ENCODE measurements around the gene MBNL1.

Gene MBNL1

DNA sequence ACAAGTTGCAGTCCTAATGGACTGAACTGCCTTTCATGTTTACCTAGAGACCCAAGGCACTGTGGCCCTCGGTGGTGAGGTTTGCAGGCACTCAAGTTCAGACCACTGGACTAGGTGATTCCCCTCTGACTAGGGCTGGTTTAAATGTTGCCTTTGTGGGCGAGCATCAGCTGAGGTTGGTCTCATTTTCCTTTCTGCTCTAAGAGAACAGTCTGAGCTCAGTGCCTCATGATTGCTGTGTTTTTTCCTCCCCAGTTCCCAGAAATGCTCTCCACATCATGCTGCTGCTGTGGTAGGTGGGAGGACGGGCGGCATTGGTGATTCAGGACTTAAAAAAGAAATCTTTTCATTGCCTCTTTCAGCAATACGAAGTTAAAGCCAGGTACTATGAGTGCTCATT lies 237.2 kb downstream of the MBNL1 start:
- TF ChIP-seq, protein P1, sequence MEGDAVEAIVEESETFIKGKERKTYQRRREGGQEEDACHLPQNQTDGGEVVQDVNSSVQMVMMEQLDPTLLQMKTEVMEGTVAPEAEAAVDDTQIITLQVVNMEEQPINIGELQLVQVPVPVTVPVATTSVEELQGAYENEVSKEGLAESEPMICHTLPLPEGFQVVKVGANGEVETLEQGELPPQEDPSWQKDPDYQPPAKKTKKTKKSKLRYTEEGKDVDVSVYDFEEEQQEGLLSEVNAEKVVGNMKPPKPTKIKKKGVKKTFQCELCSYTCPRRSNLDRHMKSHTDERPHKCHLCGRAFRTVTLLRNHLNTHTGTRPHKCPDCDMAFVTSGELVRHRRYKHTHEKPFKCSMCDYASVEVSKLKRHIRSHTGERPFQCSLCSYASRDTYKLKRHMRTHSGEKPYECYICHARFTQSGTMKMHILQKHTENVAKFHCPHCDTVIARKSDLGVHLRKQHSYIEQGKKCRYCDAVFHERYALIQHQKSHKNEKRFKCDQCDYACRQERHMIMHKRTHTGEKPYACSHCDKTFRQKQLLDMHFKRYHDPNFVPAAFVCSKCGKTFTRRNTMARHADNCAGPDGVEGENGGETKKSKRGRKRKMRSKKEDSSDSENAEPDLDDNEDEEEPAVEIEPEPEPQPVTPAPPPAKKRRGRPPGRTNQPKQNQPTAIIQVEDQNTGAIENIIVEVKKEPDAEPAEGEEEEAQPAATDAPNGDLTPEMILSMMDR (IDR thresholded peaks at IDR 0.05; ENCODE audit: low read depth, low read length): no peak
- H3K4me3 ChIP-seq (ENCODE audit: low read depth, low read length): no peak overlapping the region

DNA sequence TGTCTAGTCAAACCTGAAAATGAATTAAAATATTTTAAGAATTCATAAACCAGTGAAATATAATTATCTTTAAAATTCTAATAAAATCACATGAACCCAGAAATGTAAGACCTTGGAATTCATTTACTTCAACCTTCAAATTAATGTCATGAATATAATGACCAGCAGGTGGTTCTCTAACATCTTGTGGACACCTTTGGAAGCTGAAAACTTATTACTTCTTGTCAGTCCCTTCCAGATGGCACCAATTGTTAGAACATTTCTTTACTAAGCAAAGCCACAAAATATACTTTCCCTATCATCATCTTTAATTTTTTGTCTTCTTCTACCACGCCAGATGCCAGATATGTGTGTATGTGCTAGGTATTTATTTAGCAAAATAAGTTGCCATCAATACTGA lies 240.0 kb downstream of the MBNL1 start:
- TF ChIP-seq, protein P1 (IDR thresholded peaks at IDR 0.05; ENCODE audit: low read depth, low read length): no peak
- no peak overlapping the region for H3K4me3 ChIP-seq (ENCODE audit: low read depth, low read length)

DNA sequence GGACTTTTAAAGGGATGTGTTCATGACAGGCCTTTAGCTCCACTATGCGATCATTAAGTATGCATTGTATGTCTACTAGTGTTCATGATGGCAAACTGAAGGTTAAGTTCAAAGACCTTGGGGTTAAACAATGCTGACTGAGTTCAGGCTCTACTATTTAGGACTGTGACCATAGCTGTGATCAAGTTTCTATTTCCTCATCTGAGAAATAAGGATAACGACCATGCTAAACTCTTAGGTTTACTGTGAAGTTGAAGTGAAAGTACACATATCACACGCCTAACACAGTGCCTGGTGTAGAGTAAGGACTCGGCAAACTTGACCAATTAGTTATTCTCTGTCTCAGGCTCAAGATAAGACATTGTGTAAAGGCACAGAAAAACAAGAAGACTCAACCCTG lies 243.2 kb downstream of the MBNL1 start:
- TF ChIP-seq, protein P1 (IDR thresholded peaks at IDR 0.05; ENCODE audit: low read depth, low read length): no peak
- H3K4me3 ChIP-seq (ENCODE audit: low read depth, low read length): no peak overlapping the region

DNA sequence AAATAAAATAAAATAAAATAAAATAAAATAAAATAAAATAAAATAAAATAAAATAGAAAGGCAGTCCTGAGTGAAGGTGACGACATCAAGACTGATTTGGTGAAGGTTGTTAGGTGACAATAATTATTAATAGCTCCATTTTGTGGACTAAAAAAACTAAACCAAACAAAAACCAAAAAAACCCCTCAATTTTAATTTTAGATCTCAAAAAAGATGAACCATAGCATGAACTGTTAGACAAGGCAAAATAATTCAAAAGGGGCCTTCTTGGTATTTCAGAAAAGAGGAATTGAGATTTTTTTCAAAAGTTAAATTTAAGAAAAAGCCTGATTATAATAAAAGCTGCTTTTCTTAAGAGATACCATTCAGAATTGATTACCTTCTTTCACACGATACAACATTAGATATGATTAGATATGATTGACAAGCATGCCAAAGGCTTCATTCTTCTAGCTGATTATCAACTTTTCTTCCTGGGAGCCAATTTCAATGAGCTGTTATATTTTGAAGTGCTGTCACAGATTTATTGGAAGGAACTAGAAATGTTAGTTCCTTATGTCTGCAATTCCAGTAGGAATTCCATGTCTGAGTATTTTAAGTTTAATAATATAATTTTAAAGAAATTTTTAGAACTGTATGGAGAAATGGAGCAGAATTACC lies 244.7 kb downstream of the MBNL1 start:
- no peak overlapping the region for H3K4me3 ChIP-seq (ENCODE audit: low read depth, low read length)
- TF ChIP-seq, protein P1 (IDR thresholded peaks at IDR 0.05; ENCODE audit: low read depth, low read length): no peak

Data from WI38 (cell line).